ENCODE measurements around the gene PIWIL1.

- TF ChIP-seq CTCF (IDR thresholded peaks at IDR 0.05) (no peak), EP300 (IDR thresholded peaks at IDR 0.05) (no peak), POLR2A (IDR thresholded peaks at IDR 0.05) (no peak)
Observed at GRCh38 chr12:130316251-130316650, 21.4 kb upstream of the PIWIL1 start.
